SJSA1 (cell line): ENCODE data around the gene TMEM184A. TPM values are rescaled to one million over a fixed set of nuclear protein-coding genes. Genes with fewer than 3 reads are reported as not detected.
"Not testable (repeated sequence)": the region's sequence is repeated elsewhere in the genome, so short reads cannot be mapped to it uniquely, and the experiment has no call there.

ENCODE experiments used
- DNase-seq, 2 experiments: peaks; one replicate each; pipeline ENCODE4 v3.0.0-alpha.2; 2015 to 2020; ENCODE audit warnings: low spot score in 2 of 2, low read depth in 1 of 2
- H3K27ac ChIP-seq: fragments of 250-450 bp; sonication (Bioruptor Pico); 2 replicates; pipeline ENCODE4 v1.5.1; 2020; ENCODE audit warnings: mild to moderate bottlenecking, moderate library complexity
- H3K27me3 ChIP-seq: fragments of 250-450 bp; sonication (Bioruptor Pico); replicated peaks from 2 replicates; pipeline ENCODE4 v1.5.1; 2020; ENCODE audit warnings: mild to moderate bottlenecking, moderate library complexity
- H3K36me3 ChIP-seq: fragments of 250-450 bp; sonication (Bioruptor Pico); 2 replicates; pipeline ENCODE4 v1.5.1; 2020; ENCODE audit warnings: mild to moderate bottlenecking
- H3K4me1 ChIP-seq: fragments of 250-450 bp; sonication (Bioruptor Pico); replicated peaks from 2 replicates; pipeline ENCODE4 v1.6.1; 2021; ENCODE audit warnings: mild to moderate bottlenecking
- H3K4me3 ChIP-seq: fragments of 250-450 bp; sonication (Bioruptor Pico); 2 replicates; pipeline ENCODE4 v1.5.1; 2020; ENCODE audit warnings: mild to moderate bottlenecking
- H3K9me3 ChIP-seq: fragments of 250-450 bp; sonication (Bioruptor Pico); replicated peaks from 2 replicates; pipeline ENCODE4 v1.5.1; 2020; ENCODE audit warnings: mild to moderate bottlenecking
- total RNA-seq: library from RNA; depleted of rRNA; stranded (reverse); fragments of >200 nt; shearing (Covaris generic); gene quantifications from 2 replicates; pipeline ENCODE4 v1.2.3, GENCODE V29; 2014

Gene TMEM184A
- total RNA-seq, 1 experiment from 2014 or later = 1.8 TPM

- H3K27ac ChIP-seq = no peak overlapping the region
- H3K9me3 ChIP-seq = peaks cover 6% of the 10 kb centered on the region; the same call in 1 of the 2 replicates
- H3K4me1 ChIP-seq = no peaks in the 10 kb centered on the region
- no peak for DNase-seq
- H3K27me3 ChIP-seq = peaks cover 38% of the 10 kb centered on the region
- H3K36me3 ChIP-seq = no peaks in the 10 kb centered on the region
- no peak overlapping the region for H3K4me3 ChIP-seq
These were observed 29.4 kb upstream of the TMEM184A start for GRCh38 chr7:1585142-1585981.

- no peaks in the 10 kb centered on the region for H3K36me3 ChIP-seq
- peaks cover 33% of the 10 kb centered on the region for H3K27me3 ChIP-seq
- peaks cover 6% of the 10 kb centered on the region; the same call in 1 of the 2 replicates for H3K9me3 ChIP-seq
- DNase-seq = no peak
- H3K4me3 ChIP-seq = no peak overlapping the region
- H3K27ac ChIP-seq = no peak overlapping the region
- H3K4me1 ChIP-seq = no peaks in the 10 kb centered on the region
These were observed 28.7 kb upstream of the TMEM184A start for GRCh38 chr7:1584700-1585099.

GRCh38 chr7:1583241-1583930 is 27.4 kb upstream of the TMEM184A start:
- H3K36me3 ChIP-seq, H3K9me3 ChIP-seq, H3K4me1 ChIP-seq, DNase-seq, H3K4me3 ChIP-seq, H3K27ac ChIP-seq: not testable (repeated sequence)
- peaks cover 29% of the 10 kb centered on the region for H3K27me3 ChIP-seq

- H3K27ac ChIP-seq = no peak overlapping the region
- H3K27me3 ChIP-seq = peaks cover 3% of the 10 kb centered on the region; the same call in 1 of the 2 replicates
- H3K36me3 ChIP-seq = no peaks in the 10 kb centered on the region
- H3K9me3 ChIP-seq = no peaks in the 10 kb centered on the region
- no peak overlapping the region for H3K4me3 ChIP-seq
- H3K4me1 ChIP-seq = no peaks in the 10 kb centered on the region
- no peak for DNase-seq
These were observed 24.5 kb upstream of the TMEM184A start for GRCh38 chr7:1580422-1581030.

GRCh38 chr7:1579481-1580421 is 23.7 kb upstream of the TMEM184A start:
- Histone ChIP-seq H3K36me3 (no peaks in the 10 kb centered on the region), H3K27ac (no peak overlapping the region), H3K4me1 (no peaks in the 10 kb centered on the region), H3K9me3 (no peaks in the 10 kb centered on the region), H3K27me3 (no peaks in the 10 kb centered on the region), H3K4me3 (no peak overlapping the region)
- peak; percentile 51 to 75 for DNase-seq

- Histone ChIP-seq H3K36me3 (no peaks in the 10 kb centered on the region), H3K4me1 (no peaks in the 10 kb centered on the region), H3K27me3 (no peaks in the 10 kb centered on the region), H3K27ac (no peak overlapping the region), H3K9me3 (no peaks in the 10 kb centered on the region), H3K4me3 (no peak overlapping the region)
- DNase-seq = no peak
These were observed 22.5 kb upstream of the TMEM184A start for GRCh38 chr7:1578513-1578912.

GRCh38 chr7:1576521-1577253 is 20.7 kb upstream of the TMEM184A start:
- no peaks in the 10 kb centered on the region for H3K27me3 ChIP-seq
- H3K4me3 ChIP-seq = no peak overlapping the region
- H3K4me1 ChIP-seq = peaks cover 3% of the 10 kb centered on the region
- H3K27ac ChIP-seq = no peak overlapping the region
- no peaks in the 10 kb centered on the region for H3K9me3 ChIP-seq
- H3K36me3 ChIP-seq = 0 out of 2 replicates have a peak, but pooled peaks cover 4% of the 10 kb centered on the region
- no peak for DNase-seq

GRCh38 chr7:1575809-1576208 is 19.8 kb upstream of the TMEM184A start:
- Histone ChIP-seq H3K9me3 (no peaks in the 10 kb centered on the region), H3K4me3 (no peak overlapping the region), H3K27me3 (no peaks in the 10 kb centered on the region), H3K27ac (no peak overlapping the region), H3K36me3 (0 out of 2 replicates have a peak, but pooled peaks cover 4% of the 10 kb centered on the region), H3K4me1 (peaks cover 9% of the 10 kb centered on the region)
- no peak for DNase-seq

GRCh38 chr7:1572111-1572822 is 16.3 kb upstream of the TMEM184A start:
- H3K27me3 ChIP-seq = no peaks in the 10 kb centered on the region
- H3K4me3 ChIP-seq = no peak overlapping the region
- peaks cover 30% of the 10 kb centered on the region for H3K4me1 ChIP-seq
- H3K9me3 ChIP-seq = no peaks in the 10 kb centered on the region; the same call in 1 of the 2 replicates
- no peak for DNase-seq
- H3K27ac ChIP-seq = no peak overlapping the region
- H3K36me3 ChIP-seq = peaks cover 21% of the 10 kb centered on the region

GRCh38 chr7:1569833-1570632 is 14.0 kb upstream of the TMEM184A start, which contains the start of gene PSMG3:
Gene PSMG3, minus strand, starts transcription at chr7:1570032. Its CDS starts 693 bp downstream, at chr7:1569339.
- DNase-seq = peak; percentile 87 to 90
- H3K4me1 ChIP-seq = peaks cover 33% of the 10 kb centered on the region
- H3K4me3 ChIP-seq = peak within 1 kb of the TSS; percentile 94

GRCh38 chr7:1569440-1569832 is 13.4 kb upstream of the TMEM184A start:
- H3K4me1 ChIP-seq = peaks cover 33% of the 10 kb centered on the region
- no peaks in the 10 kb centered on the region for H3K27me3 ChIP-seq
- peak overlapping the region; percentile 82 for H3K27ac ChIP-seq

More at GRCh38 chr7:1569833-1570632, 14.0 kb upstream of the TMEM184A start, which contains the start of gene PSMG3:
- Histone ChIP-seq H3K9me3 (no peaks in the 10 kb centered on the region; the same call in 1 of the 2 replicates), H3K27ac (peak within 1 kb of the TSS; percentile 82), H3K27me3 (no peaks in the 10 kb centered on the region), H3K36me3 (peaks cover 40% of the 10 kb centered on the region)

More at GRCh38 chr7:1569440-1569832, 13.4 kb upstream of the TMEM184A start:
- DNase-seq = no peak
- Histone ChIP-seq H3K9me3 (no peaks in the 10 kb centered on the region; the same call in 1 of the 2 replicates), H3K4me3 (peak overlapping the region; percentile 94), H3K36me3 (peaks cover 42% of the 10 kb centered on the region)
